ENCODE results near the gene MBD3L2B.

- no peak for TF ChIP-seq CTCF (conservative IDR thresholded peaks at IDR 0.05)
- TF ChIP-seq EZH2 (IDR thresholded peaks at IDR 0.05; ENCODE audit: low read depth): no peak
These were observed 51.2 kb downstream of the MBD3L2B start for GRCh38 chr19:6970021-6970420.

Measured in PC-9 (cell line).